SK-N-DZ (cell line): ENCODE measurements around the gene PER1.

Experiments used
- DNase-seq: peaks from one replicate; pipeline ENCODE4 v3.0.0-alpha.2; 2015; ENCODE audit warnings: low spot score

The PER1 gene

DNA sequence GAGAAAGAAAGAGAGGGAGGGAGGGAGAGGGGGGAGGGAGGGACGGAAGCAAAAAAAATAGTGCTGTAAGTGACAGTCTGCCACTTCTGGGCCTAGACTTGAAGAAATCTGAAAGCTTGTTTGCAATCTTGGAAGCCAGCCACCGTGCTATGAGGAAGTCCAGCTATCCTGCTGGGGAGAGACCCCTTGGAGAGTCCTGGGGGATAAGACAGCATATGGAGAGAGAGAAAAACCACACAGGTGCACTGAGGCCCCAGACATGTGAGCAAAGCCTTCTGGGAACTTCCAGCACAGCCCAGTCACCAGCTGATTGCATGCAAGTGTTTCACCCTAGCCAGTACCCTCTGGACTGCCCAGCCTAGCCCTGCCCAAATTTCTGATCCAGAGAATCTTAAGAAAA lies 52.1 kb downstream of the PER1 start:
- no peak for DNase-seq

- DNase-seq = no peak
These were observed 55.7 kb downstream of the PER1 start for GRCh38 chr17:8096541-8096940.

- no peak for DNase-seq
These were observed 56.8 kb downstream of the PER1 start for GRCh38 chr17:8095361-8095760.

GRCh38 chr17:8091033-8091687 lies 61.0 kb downstream of the PER1 start:
- DNase-seq = no peak
